ENCODE data around the gene LRG1. TPM values are rescaled to one million over a fixed set of nuclear protein-coding genes. Genes with fewer than 3 reads are reported as not detected.

The LRG1 gene
- polyA plus RNA-seq, 1 donor (not counting 4 experiments of a cell fraction or from before 2014, with no cell fraction given): 1.2 TPM

- no peak for DNase-seq (ENCODE audit: low read depth, low spot score)
- H4K20me1 ChIP-seq (ENCODE audit: control insufficient read depth, extremely low read depth, insufficient read depth, low read length): no peaks in the 10 kb centered on the region
- no peaks in the 10 kb centered on the region for H3K9me3 ChIP-seq (ENCODE audit: control insufficient read depth, low read depth, low read length)
- no peak overlapping the region for H3K27ac ChIP-seq (ENCODE audit: control insufficient read depth, insufficient read depth, low read length)
- no peaks in the 10 kb centered on the region for H3K36me3 ChIP-seq (ENCODE audit: control insufficient read depth in 2 of 2, extremely low read depth in 1 of 2, insufficient read depth in 2 of 2, low read length in 2 of 2)
- H3K79me2 ChIP-seq (ENCODE audit: control insufficient read depth, insufficient read depth, low read length): no peaks in the 10 kb centered on the region
- TF ChIP-seq EZH2 (IDR thresholded peaks at IDR 0.05; ENCODE audit: low read length) (no peak), CTCF (optimal IDR thresholded peaks at IDR 0.05 in 1 of 3, IDR thresholded peaks at IDR 0.05 in 1 of 3, conservative IDR thresholded peaks at IDR 0.05 in 1 of 3; ENCODE audit: extremely low read depth in 1 of 3, insufficient read depth in 2 of 3, low read length in 3 of 3) (no peak)
- no peak for FAIRE-seq
- dilution Hi-C loops (cut with MboI; ENCODE audit: extremely low pct_ligation_motif_present, low sequenced_read_pairs): no loop called here
- H3K4me1 ChIP-seq (ENCODE audit: control insufficient read depth, extremely low read depth, insufficient read depth, low read length): peaks cover 5% of the 10 kb centered on the region
- no peak overlapping the region for H2AFZ ChIP-seq (ENCODE audit: control insufficient read depth, low read length)
- H3K9me1 ChIP-seq (ENCODE audit: control insufficient read depth, extremely low read depth, insufficient read depth, low read length): no peaks in the 10 kb centered on the region
- H3K4me2 ChIP-seq (ENCODE audit: control insufficient read depth, extremely low read depth, insufficient read depth, low read depth, low read length): no peak overlapping the region
- H3K27me3 ChIP-seq (ENCODE audit: control insufficient read depth, extremely low read depth, insufficient read depth, low read length): peaks cover 18% of the 10 kb centered on the region
- H3K9ac ChIP-seq (ENCODE audit: control insufficient read depth, extremely low read depth, insufficient read depth, low read length): no peak overlapping the region
- H3K4me3 ChIP-seq (ENCODE audit: control insufficient read depth in 2 of 3, extremely low read depth in 1 of 3, insufficient read depth in 2 of 3, low read depth in 1 of 3, low read length in 3 of 3): no peak overlapping the region
These were observed 46.4 kb upstream of the LRG1 start for GRCh38 chr19:4586245-4586644.

- dilution Hi-C loops (cut with MboI; ENCODE audit: extremely low pct_ligation_motif_present, low sequenced_read_pairs): no loop called here
- H3K27me3 ChIP-seq (ENCODE audit: control insufficient read depth, extremely low read depth, insufficient read depth, low read length): peaks cover 24% of the 10 kb centered on the region
- peaks cover 5% of the 10 kb centered on the region for H3K4me1 ChIP-seq (ENCODE audit: control insufficient read depth, extremely low read depth, insufficient read depth, low read length)
- DNase-seq (ENCODE audit: low read depth, low spot score) (no peak), FAIRE-seq (no peak)
- no peak overlapping the region for H3K9ac ChIP-seq (ENCODE audit: control insufficient read depth, extremely low read depth, insufficient read depth, low read length)
- no peak overlapping the region for H3K4me2 ChIP-seq (ENCODE audit: control insufficient read depth, extremely low read depth, insufficient read depth, low read depth, low read length)
- no peaks in the 10 kb centered on the region for H3K79me2 ChIP-seq (ENCODE audit: control insufficient read depth, insufficient read depth, low read length)
- no peaks in the 10 kb centered on the region for H4K20me1 ChIP-seq (ENCODE audit: control insufficient read depth, extremely low read depth, insufficient read depth, low read length)
- no peaks in the 10 kb centered on the region for H3K9me1 ChIP-seq (ENCODE audit: control insufficient read depth, extremely low read depth, insufficient read depth, low read length)
- TF ChIP-seq CTCF (optimal IDR thresholded peaks at IDR 0.05 in 1 of 3, IDR thresholded peaks at IDR 0.05 in 1 of 3, conservative IDR thresholded peaks at IDR 0.05 in 1 of 3; ENCODE audit: extremely low read depth in 1 of 3, insufficient read depth in 2 of 3, low read length in 3 of 3) (no peak), EZH2 (IDR thresholded peaks at IDR 0.05; ENCODE audit: low read length) (no peak)
- H3K4me3 ChIP-seq (ENCODE audit: control insufficient read depth in 2 of 3, extremely low read depth in 1 of 3, insufficient read depth in 2 of 3, low read depth in 1 of 3, low read length in 3 of 3): no peak overlapping the region
- H3K36me3 ChIP-seq (ENCODE audit: control insufficient read depth in 2 of 2, extremely low read depth in 1 of 2, insufficient read depth in 2 of 2, low read length in 2 of 2): no peaks in the 10 kb centered on the region
- no peaks in the 10 kb centered on the region for H3K9me3 ChIP-seq (ENCODE audit: control insufficient read depth, low read depth, low read length)
- H2AFZ ChIP-seq (ENCODE audit: control insufficient read depth, low read length): no peak overlapping the region
- H3K27ac ChIP-seq (ENCODE audit: control insufficient read depth, insufficient read depth, low read length): no peak overlapping the region
These were observed 45.7 kb upstream of the LRG1 start for GRCh38 chr19:4585556-4585955.
